Kidney epithelial cell (primary cell): ENCODE results near the gene PKNOX2. TPM values are rescaled to one million over a fixed set of nuclear protein-coding genes. Genes with fewer than 3 reads are reported as not detected.

Source experiments
- DNase-seq: peaks from one replicate; pipeline ENCODE4 v3.0.0-alpha.2; 2010; ENCODE audit warnings: low read depth
- H3K27me3 ChIP-seq: 2 replicates; pipeline ENCODE4 v1.6.0; 2011; ENCODE audit warnings: low read length; ENCODE audit not compliant: control insufficient read depth, insufficient read depth
- H3K36me3 ChIP-seq: 2 replicates; pipeline ENCODE4 v1.5.1; 2011; ENCODE audit warnings: low read length; ENCODE audit not compliant: control insufficient read depth, insufficient read depth
- H3K4me3 ChIP-seq: 2 replicates; pipeline ENCODE4 v1.5.1; 2011; ENCODE audit warnings: low read depth, mild to moderate bottlenecking, control low read depth, low read length
- CTCF ChIP-seq: IDR thresholded peaks from 2 replicates; pipeline ENCODE4 v1.5.1; 2011; ENCODE audit warnings: mild to moderate bottlenecking, moderate library complexity, low read length, control low read depth, inconsistent platforms; ENCODE audit not compliant: insufficient read depth, poor library complexity, severe bottlenecking
- total RNA-seq: library from RNA; depleted of rRNA; stranded (reverse); fragments of >200 nt; gene quantifications from 2 replicates; pipeline ENCODE4 v1.2.3, GENCODE V29; 2015

Gene PKNOX2
- total RNA-seq, 1 donor from 2014 or later, result 0.42 TPM

- no peak for DNase-seq
- H3K4me3 ChIP-seq, result no peak overlapping the region
- H3K36me3 ChIP-seq, result no peaks in the 10 kb centered on the region
- TF ChIP-seq CTCF, result no peak
- peaks cover 34% of the 10 kb centered on the region for H3K27me3 ChIP-seq
Observed at GRCh38 chr11:125167292-125167953, 2.9 kb downstream of the PKNOX2 start.

- no peak for TF ChIP-seq CTCF
- DNase-seq, result no peak
- Histone ChIP-seq H3K27me3 (peaks cover 34% of the 10 kb centered on the region), H3K4me3 (no peak overlapping the region), H3K36me3 (no peaks in the 10 kb centered on the region)
Observed at GRCh38 chr11:125167954-125168835, 3.6 kb downstream of the PKNOX2 start.

- Histone ChIP-seq H3K27me3 (peaks cover 34% of the 10 kb centered on the region), H3K36me3 (no peaks in the 10 kb centered on the region), H3K4me3 (no peak overlapping the region)
- no peak for TF ChIP-seq CTCF
- DNase-seq, result no peak
Observed at GRCh38 chr11:125168918-125169456, 4.4 kb downstream of the PKNOX2 start.

- H3K27me3 ChIP-seq, result peaks cover 34% of the 10 kb centered on the region
- H3K36me3 ChIP-seq, result no peaks in the 10 kb centered on the region
- TF ChIP-seq CTCF, result no peak
- DNase-seq, result no peak
- H3K4me3 ChIP-seq, result no peak overlapping the region
Observed at GRCh38 chr11:125170001-125170509, 5.5 kb downstream of the PKNOX2 start.

GRCh38 chr11:125170510-125171031 is 6.0 kb downstream of the PKNOX2 start:
- Histone ChIP-seq H3K27me3 (peaks cover 31% of the 10 kb centered on the region), H3K4me3 (no peak overlapping the region), H3K36me3 (no peaks in the 10 kb centered on the region)
- DNase-seq, result no peak
- no peak for TF ChIP-seq CTCF
